Medulla oblongata (tissue), 1 donor: Measurements from ENCODE around the gene PLCB1.

Experiments used
- DNase-seq: peaks from one replicate; pipeline ENCODE4 v3.0.0-alpha.2; 2015; ENCODE audit errors: extremely low spot score

PLCB1 gene

DNA sequence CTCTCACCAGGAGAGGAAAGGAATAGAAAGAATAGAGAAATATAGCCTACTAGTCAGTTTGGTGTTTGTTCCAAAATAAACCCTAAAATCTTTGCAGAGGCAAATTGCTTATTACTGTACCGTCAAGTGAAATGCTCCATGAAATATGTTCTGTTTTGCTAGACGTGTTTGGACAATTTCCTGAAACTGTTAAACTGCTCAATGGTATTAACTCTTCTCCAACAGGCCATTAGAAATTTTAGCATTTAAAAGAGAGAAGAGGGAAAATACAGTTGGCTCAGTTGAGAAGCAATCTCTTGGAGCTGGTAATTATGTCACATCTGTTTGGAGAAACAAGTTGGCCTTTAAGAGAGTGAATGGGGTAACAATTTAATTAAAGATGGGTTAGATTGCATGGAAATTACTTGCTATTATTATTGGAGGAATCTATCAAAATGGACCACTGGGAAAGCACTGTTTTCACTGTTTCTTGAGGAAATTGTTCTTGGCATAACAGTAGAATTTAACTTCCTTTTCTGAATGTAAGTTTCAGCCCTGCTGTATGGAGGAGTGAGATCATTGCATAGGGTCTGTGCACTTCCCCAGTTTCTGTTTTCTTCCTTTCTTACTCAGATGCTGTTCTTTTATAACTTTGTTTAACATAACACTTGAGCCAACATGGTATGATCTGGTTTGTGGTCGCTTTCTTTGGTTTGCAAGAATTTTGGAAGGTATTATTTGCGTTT is 373.6 kb downstream of the PLCB1 start:
- no peak for DNase-seq

DNA sequence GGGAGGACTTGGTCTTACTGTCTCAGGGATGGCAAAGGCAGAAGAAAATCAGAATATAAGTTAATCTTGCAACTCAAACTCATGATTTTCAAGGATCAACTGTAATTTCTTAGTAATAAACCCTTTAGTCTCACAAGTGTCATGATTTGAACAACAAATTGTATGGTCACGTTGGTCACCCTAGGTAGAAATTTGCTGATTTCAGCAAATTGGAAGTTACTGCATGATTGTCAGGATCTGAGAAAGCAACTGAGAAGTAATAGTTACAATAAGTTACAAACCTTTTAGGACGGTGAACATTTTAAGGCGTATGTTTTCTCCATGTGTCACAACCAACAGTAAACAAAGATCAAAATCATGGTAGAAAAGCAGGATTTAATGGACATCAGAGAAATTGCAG is 375.2 kb downstream of the PLCB1 start:
- DNase-seq, result no peak

DNA sequence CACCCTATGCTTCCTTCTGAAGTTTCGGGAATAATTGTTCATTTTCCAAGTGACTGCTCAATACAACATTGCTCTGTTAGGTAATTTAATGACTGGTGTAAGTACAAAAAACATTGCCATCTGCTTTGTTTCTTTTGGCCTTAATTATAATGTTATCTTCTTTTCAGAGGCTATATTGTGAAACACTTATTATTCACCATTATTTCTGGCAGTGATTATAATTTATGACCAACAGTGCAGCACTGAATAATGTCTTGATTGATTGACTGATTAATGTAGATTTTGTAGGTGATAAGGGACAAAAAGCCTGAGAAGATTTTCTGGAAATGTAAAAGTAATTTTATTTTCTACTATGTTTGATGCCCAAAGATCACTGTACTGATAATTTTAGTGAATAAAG is 377.7 kb downstream of the PLCB1 start:
- no peak for DNase-seq

DNA sequence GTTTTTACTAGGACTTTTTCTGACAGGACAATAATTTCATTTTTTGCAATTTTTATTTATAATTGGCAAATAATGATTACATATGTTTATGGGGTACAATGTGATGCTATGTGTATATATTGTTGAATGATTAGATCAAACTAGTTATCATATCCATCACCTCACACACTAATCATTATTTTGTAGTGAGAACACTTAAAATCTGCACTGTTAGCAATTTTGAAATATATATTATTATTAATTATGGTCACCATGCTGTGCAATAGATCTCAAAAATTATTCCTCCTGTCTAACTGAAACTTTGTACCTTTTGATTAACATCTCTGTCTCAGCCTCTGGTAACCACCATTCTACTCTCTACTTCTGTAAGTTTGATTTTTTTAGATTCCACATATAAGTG is 378.7 kb downstream of the PLCB1 start:
- no peak for DNase-seq

DNA sequence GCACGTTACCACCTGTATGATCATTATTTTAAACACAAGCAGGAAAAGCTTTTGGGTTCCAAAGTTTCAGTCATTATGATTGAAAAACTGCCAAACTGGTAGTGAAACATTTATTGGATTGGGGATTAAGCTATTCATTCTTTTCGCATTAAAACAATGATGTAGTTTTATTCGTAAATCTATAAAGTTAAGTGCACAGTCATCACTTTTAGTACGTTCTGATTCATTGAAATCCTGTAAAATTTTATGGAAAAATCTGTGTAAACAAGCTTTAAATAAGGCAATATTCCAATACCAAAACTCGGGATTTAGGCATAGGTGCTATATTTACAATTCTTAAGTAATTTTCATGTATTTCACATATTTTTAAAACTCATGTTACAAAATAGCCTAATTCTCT is 379.9 kb downstream of the PLCB1 start:
- no peak for DNase-seq

DNA sequence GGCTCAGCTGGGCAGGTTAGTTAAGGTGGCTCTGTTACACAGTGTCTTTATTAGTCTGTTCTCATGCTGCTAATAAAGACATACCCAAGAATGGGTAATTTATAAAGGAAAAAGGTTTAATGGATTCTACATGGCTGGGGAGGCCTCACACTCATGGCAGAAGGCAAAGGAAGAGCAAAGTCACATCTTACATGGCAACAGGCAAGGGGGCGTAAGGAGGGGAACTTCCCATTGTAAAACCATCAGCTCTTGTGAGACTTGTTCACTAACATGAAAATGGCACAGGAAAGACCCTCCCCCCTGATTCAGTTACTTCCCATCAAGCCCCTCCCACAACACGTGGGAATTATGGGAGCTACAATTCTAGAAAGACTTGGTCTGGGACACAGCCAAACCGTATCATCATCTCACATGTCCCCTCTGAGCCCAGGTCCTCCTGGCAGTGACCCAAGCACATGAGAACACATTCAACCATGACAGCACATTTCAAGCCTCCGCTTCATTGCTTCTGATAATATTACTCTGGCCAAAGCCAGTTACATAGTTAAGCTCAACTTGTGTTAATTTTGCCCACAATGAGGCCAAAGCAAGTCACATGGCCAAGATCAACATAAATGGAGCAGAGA is 383.9 kb downstream of the PLCB1 start:
- no peak for DNase-seq

DNA sequence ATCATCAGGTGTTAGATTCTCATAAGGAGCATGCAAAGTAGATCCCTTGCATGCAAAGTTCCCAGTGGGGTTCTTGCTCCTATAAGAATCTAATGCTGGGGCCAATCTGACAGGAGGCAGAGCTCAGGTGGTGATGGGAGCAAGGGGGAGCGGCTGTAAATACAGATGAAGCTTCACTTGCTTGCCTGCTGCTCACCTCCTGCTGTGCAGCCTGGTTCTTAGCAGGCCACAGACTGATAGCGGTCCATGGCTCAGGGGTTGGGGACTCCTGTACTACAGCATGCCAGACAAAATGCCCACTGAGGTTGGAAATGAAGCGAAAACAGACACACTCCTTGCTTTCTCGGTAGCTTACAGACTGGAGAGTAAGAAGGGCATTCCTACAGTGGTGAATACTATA is 386.8 kb downstream of the PLCB1 start:
- DNase-seq, result no peak

DNA sequence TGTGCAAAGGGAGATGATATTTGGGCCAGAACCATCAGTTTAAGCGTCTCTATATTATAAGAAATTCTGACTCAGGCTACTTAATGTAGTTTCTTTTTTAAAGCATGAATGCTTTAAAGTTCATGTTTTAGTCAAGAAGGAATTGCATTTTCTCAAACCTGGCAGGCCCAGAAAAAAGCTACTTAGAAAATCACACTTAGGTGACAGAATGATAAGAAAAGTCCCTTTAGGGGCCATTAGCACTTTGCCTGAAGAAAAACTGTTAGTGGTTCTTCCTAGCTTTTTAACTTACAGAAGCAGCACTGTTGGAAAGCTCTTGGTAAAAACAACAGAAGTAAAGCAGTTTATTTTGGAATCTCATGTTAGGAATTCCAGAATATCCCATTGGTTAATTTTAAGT is 387.8 kb downstream of the PLCB1 start:
- DNase-seq, result no peak

DNA sequence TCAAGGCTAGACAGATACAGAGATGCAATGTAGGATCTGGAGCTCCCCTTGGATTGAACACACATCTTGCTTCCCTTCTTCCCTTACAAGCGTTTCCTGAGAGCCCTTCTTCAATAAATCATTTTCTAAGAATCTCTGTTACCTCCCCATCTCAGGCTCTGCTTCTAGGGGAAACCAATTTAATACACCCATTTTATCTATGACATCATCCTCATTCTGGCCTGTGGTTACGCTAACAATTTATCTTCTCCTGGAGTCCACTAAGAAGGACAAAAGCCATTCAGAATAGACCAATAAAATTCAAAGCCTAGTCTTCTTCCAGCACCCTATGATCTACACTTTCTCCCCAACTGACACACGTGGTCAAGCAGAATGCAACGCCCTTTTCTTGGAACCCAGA is 390.1 kb downstream of the PLCB1 start:
- no peak for DNase-seq

DNA sequence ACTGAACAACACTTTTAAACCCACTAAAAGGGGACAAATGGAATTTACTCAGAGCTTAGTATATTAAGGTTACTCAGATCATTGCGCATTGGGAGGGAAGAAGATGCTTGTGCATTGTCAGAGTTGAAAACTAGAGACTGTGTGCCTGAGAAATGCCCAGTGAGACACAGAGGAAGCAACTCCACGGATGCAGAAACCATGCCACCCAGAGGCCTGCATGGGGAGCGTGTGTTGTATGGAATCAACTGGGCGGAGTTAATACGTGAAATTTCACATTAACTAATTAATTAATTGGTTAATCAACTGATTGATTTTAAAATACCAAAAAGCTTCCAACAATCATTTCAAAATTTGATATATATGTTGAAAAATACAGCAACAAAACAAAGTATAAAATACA is 391.6 kb downstream of the PLCB1 start:
- DNase-seq, result peak; percentile 23

DNA sequence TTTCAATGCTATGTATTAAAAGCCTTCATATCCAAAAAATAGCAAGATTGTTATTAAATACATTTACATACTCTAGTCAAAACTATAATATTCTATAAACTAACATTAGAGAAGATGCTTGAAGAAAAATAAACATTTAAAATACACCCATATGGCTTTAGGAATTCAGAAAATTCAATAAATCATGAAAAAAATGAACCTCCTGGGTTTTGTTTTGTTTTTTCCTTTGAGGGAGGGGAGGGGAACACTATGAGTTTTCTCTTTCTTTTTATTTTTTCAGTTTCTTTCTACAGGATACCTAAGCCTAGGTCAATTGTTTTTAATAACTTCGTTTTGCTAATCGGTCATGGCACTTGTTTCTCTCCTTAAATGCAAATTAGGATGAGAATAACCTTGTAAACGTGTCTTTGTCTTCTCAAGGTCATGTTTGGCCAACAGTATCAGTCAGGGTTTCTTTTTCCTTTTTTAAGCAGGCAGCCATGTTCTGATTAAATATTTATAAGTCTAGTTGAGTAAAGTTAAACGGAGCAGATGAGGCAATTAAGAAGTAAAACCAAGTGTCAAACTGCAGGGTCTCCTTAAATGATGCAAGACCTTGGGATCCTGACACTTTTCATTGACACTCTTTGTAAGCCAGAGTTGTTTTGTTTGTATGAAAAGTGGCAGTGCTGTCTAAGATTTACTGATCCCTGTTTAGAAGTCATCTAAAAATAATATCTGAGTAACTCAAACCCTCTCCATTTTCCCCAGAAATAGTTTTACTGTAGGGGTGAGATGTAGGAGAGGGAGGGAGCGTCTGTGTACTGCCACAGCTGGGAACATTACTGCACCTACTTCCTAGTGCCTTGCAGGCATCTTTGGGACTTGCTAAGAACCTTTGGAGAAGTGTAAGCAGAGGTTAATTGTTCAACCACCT is 392.3 kb downstream of the PLCB1 start:
- no peak for DNase-seq

DNA sequence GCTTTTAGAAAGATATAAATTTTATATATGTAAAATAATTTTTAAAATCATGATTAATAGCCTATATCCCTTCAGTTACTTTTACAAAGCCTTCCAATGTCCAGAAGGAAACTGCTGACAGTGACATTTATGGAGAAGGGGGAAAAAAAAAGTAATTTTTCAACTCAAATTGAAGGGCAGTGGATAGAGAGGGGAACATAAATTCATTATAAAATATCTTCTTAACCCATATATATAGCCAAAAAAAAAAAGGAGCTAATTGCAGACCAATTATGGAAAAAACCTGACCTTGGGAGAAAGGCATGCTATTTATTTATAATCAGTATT is 392.9 kb downstream of the PLCB1 start:
- DNase-seq, result no peak

DNA sequence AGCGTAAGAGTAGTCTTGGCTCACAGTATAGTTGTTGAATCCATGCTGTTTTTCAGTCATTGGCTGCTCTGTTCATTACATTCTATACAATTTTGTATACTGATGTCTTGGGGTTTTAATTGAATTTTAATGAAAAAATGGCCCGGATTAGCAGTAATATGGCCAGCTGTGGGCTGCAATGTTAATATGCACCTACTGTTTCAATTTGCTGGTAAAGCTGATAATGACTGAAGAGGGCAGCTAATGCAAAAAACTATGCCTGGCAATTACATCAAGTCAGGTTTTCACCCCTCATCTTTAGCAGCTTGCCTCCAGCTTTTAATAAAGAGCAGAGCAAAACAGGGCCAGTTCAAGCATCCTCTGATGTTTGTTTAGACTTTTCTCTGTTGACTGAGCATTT is 394.5 kb downstream of the PLCB1 start:
- no peak for DNase-seq

DNA sequence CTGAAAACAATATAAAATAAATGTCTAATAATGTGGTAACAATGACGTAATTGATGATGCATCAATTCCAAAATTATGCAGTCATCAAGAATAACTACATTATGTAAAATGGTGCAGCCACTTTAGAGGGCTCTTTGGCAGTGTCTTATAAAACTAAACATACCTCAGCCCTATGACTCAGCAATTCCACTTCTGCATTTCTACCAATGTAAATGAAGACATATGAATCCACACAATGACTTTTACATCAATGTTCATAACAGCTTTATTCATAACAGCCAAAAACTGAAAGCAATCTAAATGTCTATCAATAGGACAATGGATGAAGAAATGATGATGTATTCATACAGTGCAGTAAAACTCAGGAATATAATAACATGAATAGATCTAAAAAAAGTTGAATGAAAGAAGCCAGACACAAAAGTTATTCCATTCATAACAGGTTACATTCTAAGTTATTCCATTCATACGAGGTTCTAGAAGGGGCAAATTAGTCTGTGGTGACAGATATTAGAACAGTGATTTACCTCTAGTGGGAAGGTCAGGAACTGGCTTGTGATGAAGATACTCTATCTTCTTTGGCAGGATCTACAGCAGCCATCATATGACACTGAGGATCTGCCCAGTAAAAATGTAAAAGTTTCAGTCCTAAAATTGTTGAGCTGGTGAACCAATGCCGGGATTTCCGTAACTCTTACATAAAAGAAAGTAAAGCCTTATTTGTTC is 396.1 kb downstream of the PLCB1 start:
- no peak for DNase-seq

DNA sequence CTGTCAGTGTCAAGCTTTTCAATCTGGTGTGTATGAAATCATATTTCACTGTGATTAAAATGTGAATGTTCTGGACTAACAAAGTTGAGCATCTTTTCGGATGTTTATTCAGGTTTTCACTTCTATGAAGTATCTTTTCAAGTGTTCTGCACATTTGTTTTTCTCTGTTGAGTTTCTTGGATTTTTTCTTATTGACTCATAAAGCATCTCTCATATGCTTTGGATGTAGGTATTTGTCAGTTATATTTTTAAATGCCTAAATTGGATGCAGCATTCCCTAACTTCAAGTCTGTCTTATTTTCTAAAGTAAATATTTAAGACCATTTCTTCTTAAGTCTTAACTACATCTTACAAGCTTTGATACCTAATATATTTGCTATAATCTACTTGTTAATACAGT is 398.0 kb downstream of the PLCB1 start:
- no peak for DNase-seq

DNA sequence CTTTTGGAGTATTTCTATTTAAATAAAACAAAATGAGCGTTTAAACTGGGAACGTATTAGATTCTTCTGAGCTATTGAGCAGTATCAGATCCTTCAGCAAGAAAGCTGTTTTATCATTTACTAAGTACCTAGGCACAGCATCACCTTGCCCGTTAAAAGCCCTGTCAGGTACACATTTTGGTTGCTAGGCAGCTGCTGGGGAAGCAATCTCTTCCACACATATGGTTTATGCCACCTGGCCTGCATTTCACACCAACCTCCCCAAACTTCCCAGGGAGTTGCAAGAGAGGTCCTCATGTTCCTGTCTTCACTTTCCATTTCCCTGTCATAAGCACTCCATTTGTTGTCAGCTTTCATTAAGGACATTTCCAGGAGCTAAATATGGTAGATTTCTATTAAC is 400.1 kb downstream of the PLCB1 start:
- no peak for DNase-seq

DNA sequence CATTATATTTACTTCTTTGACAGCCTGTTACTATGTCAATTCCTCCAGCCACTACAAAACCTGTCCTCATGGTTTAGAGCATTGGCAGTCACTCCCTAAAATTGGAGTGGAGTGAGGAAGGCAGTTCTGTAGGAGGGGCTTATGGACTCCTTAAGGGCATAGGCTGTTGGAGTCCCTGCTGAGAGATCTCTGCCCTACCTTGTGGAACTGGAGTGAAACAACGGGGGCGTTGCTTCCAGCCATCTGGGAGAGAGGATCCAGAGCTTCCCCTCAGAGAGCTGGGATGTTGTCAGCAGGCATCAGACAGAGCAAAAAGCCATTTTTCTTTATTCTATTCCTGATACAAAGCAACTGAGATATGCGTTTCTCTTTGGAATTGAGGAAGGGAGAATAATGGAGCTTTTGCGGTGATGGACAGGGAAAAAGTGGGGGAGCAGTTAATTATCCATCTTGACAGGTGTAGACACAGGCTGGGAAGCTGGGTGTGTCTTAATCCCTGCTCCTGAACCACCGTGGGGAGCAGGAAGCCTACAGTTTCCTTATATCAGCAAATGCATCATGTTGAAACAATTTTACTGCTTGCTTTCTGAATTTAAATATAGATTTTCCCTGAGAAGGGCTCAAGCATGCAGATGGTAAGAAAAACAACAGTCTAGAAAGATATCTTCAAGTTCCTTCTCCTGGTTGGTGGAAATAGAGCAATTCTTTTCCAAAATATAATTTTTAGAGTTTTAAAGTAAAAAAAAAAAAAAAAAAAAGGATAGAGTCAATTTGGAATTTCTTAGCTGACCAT is 402.5 kb downstream of the PLCB1 start:
- no peak for DNase-seq

DNA sequence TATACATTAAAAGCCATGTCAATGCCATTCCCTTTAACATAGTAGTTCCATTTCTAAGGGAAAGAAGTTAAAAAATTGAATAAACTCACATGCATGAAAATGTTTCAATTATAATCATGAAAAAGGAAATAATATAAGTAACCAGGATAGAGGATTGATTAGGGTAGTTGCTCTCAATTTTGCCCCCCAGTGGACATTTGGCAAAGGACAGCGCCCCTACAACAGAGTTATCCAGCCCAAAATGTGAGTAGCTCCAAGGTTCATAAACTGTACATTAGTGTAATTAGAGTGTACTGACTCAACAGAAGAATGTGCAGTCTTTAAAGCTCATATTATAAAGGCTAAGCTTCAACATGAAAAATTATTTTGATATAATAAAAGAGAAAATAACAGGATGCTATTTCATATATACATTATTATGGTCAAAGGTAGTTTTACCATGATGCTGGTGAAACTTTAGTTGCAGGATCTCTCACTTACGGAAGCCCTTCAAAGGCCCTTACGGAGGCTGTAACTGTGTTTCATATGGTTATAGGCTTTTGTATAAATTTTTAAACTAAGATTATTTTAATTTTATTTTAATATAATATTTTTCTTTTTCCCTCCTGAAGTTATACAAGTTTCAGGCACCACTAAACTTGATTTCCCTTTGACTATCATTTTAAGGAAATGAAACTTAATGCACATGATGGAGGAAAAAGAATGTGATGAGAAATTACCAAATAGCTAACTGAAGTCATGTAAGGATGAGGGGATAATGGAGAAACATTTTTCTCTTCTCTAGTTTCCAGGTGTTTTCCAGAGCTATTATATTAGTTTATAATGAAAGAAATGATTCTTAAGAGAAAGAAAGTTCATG is 403.6 kb downstream of the PLCB1 start:
- DNase-seq, result no peak

DNA sequence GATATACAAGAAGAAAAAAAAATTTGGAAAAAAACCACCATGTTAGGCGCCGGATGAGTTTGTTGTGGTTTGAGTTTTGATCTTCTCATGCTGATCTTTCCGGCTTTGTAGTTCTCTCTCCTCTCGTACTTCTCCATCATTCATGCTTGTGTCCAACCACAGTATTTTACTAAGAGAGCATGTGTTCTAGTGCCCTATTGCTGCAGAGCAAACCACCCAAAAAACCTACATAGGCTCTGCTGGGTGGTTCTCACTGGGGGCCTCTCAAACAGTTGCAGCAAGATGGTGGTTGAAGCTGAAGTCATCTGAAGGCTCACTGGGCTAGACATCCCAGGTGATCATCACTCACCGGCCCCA is 404.2 kb downstream of the PLCB1 start:
- no peak for DNase-seq

DNA sequence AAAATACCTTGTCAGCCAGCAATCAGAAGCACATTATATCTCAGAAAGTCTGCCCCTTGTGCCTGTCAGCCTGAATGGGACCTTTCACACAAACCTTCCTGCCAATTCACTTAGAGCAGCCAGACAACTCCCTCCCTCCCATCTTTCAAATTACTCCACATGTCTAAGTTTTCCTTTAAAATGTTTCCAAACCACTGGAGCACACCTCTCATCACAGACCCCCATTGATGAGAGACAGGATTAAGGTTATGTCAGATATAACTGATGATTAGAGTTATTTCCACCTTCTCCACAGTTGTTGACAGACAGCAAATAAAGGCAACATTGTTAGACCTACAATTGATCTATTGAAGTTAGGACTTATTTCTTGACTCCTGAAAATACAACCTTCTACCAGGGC is 408.4 kb downstream of the PLCB1 start:
- no peak for DNase-seq

DNA sequence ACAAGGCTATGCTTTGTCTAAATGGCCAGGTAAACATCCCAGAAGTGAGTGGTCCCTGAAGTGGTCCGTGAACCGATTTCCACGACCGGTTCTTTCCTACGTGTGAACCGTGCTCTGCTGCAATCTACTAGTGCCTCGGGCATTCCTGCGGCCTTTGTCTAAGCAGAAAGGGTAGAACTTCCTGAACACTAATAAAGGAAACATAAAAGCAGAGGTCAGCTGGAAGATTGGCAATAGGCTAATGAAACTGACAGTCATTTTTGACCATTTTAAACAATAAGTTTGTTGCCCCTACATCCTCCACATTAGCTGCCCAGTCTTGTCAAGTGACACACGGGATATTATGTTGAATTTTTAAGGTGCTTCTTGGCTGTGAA is 410.0 kb downstream of the PLCB1 start:
- no peak for DNase-seq
